Tibial nerve (tissue), 4 donors: ENCODE data around the gene REXO1.

Source experiments
- EP300 ChIP-seq, 2 donors: sonication (generic); formaldehyde crosslinking; IDR thresholded peaks; one replicate each; pipeline ENCODE4 v1.6.1; 2017; ENCODE audit warnings: antibody characterized with exemption in 2 of 2, mild to moderate bottlenecking in 1 of 2
- POLR2A ChIP-seq, 2 donors: fragments of 450-650 bp; IDR thresholded peaks; one replicate each; pipeline ENCODE4 v1.6.1; 2017; ENCODE audit warnings: antibody characterized with exemption in 2 of 2, mild to moderate bottlenecking in 2 of 2, moderate library complexity in 2 of 2
- TF ChIP-seq, protein P1 (sequence below), 5 experiments: fragments of 200-600 bp in 3 of 5; fragments of 450-650 bp in 2 of 5; sonication (generic) in 3 of 5; IDR thresholded peaks; one replicate each; pipeline ENCODE4 v1.5.1; 2016 to 2019; ENCODE audit warnings: antibody characterized with exemption in 5 of 5, mild to moderate bottlenecking in 3 of 5, moderate library complexity in 2 of 5

- TF ChIP-seq POLR2A (IDR thresholded peaks at IDR 0.05) (no peak), EP300 (IDR thresholded peaks at IDR 0.05) (no peak)
- TF ChIP-seq, protein P1, sequence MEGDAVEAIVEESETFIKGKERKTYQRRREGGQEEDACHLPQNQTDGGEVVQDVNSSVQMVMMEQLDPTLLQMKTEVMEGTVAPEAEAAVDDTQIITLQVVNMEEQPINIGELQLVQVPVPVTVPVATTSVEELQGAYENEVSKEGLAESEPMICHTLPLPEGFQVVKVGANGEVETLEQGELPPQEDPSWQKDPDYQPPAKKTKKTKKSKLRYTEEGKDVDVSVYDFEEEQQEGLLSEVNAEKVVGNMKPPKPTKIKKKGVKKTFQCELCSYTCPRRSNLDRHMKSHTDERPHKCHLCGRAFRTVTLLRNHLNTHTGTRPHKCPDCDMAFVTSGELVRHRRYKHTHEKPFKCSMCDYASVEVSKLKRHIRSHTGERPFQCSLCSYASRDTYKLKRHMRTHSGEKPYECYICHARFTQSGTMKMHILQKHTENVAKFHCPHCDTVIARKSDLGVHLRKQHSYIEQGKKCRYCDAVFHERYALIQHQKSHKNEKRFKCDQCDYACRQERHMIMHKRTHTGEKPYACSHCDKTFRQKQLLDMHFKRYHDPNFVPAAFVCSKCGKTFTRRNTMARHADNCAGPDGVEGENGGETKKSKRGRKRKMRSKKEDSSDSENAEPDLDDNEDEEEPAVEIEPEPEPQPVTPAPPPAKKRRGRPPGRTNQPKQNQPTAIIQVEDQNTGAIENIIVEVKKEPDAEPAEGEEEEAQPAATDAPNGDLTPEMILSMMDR (IDR thresholded peaks at IDR 0.05), result no peak
These were observed 28.7 kb downstream of the REXO1 start for GRCh38 chr19:1819341-1820255.
